Activated CD4-positive, alpha-beta memory T cell treated with anti-CD3 and anti-CD28 coated beads for 36 hours (primary cell): ENCODE measurements around the gene MGST1. TPM values are rescaled to one million over a fixed set of nuclear protein-coding genes. Genes with fewer than 3 reads are reported as not detected.
A peak's percentile ranks its signal among the peaks of the same experiment; 100 is the strongest.
"Not testable (repeated sequence)": the region's sequence is repeated elsewhere in the genome, so short reads cannot be mapped to it uniquely, and the experiment has no call there.

Experiments
- CTCF ChIA-PET: fragments of 350-600 bp; sonication (Branson Sonifier 250); formaldehyde crosslinking; loops from one replicate; lab custom pipeline; 2021; ENCODE audit warnings: antibody characterized with exemption, inconsistent platforms; lab: Charles Lee
- POLR2A ChIA-PET: fragments of 350-600 bp; sonication (Branson Sonifier 250); formaldehyde crosslinking; loops from one replicate; lab custom pipeline; 2021; ENCODE audit warnings: antibody characterized with exemption; lab: Charles Lee
- DNase-seq: peaks from one replicate; pipeline ENCODE4 v3.0.0-alpha.2; 2020
- H3K27ac Mint-ChIP-seq: one replicate; pipeline ENCODE4 v1.8.0; 2021; ENCODE audit warnings: mixed read lengths
- H3K27me3 Mint-ChIP-seq: one replicate; pipeline ENCODE4 v1.8.0; 2021; ENCODE audit warnings: mixed read lengths
- H3K36me3 Mint-ChIP-seq: one replicate; pipeline ENCODE4 v1.8.0; 2021; ENCODE audit warnings: mixed read lengths
- H3K4me1 Mint-ChIP-seq: one replicate; pipeline ENCODE4 v1.8.0; 2021; ENCODE audit warnings: low read depth, mixed read lengths
- H3K4me3 Mint-ChIP-seq: one replicate; pipeline ENCODE4 v1.8.0; 2021; ENCODE audit warnings: mild to moderate bottlenecking, mixed read lengths
- H3K9me3 Mint-ChIP-seq: one replicate; pipeline ENCODE4 v1.8.0; 2021; ENCODE audit warnings: mixed read lengths
- intact Hi-C: fragments of 100-400 bp; cut with micrococcal nuclease; formaldehyde crosslinking; loops from one replicate; pipeline ENCODE4 v1.15.1; 2023
- total RNA-seq, 2 experiments: library from RNA; stranded (reverse); gene quantifications; one replicate each; pipeline ENCODE4 v1.2.3, GENCODE V29; 2021

MGST1 gene
- total RNA-seq, 2 experiments from 2014 or later = not detected

DNA sequence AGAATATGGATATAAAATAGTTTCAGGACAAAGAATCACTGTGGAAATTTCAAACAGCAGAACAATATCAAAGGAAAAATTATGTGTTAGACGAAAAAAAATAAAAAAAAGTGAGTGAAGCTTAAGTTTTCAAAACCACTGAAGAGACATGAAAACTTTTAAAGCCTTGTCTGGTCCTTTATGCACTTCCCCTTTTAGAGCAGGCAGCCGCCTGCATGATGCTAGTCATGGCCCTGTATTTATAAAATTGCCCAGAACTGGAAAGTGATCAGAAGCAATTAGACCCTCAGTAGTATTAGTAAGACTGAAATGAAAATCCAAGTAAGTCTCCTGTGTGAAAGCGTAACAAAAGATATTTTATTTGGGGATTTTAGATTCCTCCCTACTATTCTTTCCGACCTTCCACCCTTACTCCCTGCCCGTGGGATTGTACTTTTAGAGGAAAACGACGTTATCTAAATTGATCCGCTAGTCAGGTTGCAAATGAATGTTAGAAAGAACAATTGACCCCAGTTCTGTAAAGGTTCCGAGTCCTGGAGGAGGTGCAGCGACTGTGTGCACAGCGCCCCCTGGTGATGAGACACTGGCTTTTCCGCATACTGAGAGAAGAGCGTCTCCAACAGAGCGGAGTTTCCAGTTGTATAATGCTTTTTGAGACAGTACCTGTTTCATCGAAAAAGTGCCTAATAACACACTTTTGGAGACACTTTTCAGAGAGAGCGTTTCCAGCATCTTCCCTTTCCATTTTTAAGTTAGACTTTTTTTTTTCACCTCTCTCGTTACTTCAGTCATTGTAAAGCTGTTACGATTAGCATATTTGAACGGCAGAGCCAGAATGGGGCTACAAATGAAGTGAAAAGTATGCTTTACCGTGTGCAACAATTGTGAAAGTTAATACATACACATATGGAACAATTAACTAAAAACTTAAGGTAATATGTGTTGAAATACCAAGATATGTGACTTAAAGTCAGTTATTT, 12.4 kb downstream of the MGST1 start:
- no peak overlapping the region for H3K27ac Mint-ChIP-seq
- H3K27me3 Mint-ChIP-seq = no peaks in the 10 kb centered on the region
- intact Hi-C loops = no loop called here
- H3K36me3 Mint-ChIP-seq = no peaks in the 10 kb centered on the region
- H3K4me3 Mint-ChIP-seq = no peak overlapping the region
- peaks cover 5% of the 10 kb centered on the region for H3K9me3 Mint-ChIP-seq
- CTCF ChIA-PET = no interaction called here
- peak; percentile 28 for DNase-seq
- POLR2A ChIA-PET = no interaction called here
- H3K4me1 Mint-ChIP-seq = no peaks in the 10 kb centered on the region

GRCh38 chr12:16361142-16361783, 13.8 kb downstream of the MGST1 start:
- Mint-ChIP-seq H3K27ac (no peak overlapping the region), H3K27me3 (no peaks in the 10 kb centered on the region), H3K4me1 (no peaks in the 10 kb centered on the region), H3K4me3 (no peak overlapping the region), H3K36me3 (no peaks in the 10 kb centered on the region), H3K9me3 (peaks cover 5% of the 10 kb centered on the region)
- intact Hi-C loops = no loop called here
- ChIA-PET CTCF (no interaction called here), POLR2A (no interaction called here)
- DNase-seq = no peak

- no peaks in the 10 kb centered on the region for H3K36me3 Mint-ChIP-seq
- H3K4me3 Mint-ChIP-seq = no peak overlapping the region
- intact Hi-C loops = no loop called here
- H3K9me3 Mint-ChIP-seq = peaks cover 5% of the 10 kb centered on the region
- H3K27ac Mint-ChIP-seq = no peak overlapping the region
- POLR2A ChIA-PET = no interaction called here
- H3K4me1 Mint-ChIP-seq = no peaks in the 10 kb centered on the region
- DNase-seq = no peak
- H3K27me3 Mint-ChIP-seq = no peaks in the 10 kb centered on the region
- CTCF ChIA-PET = no interaction called here
These were observed 15.1 kb downstream of the MGST1 start for GRCh38 chr12:16362550-16362949.

GRCh38 chr12:16369156-16369555, 21.7 kb downstream of the MGST1 start:
- Mint-ChIP-seq H3K27me3 (no peaks in the 10 kb centered on the region), H3K4me1 (no peaks in the 10 kb centered on the region), H3K36me3 (no peaks in the 10 kb centered on the region), H3K27ac (no peak overlapping the region), H3K4me3 (no peak overlapping the region), H3K9me3 (no peaks in the 10 kb centered on the region)
- intact Hi-C loops = no loop called here
- POLR2A ChIA-PET = no interaction called here
- DNase-seq = no peak
- CTCF ChIA-PET = no interaction called here

DNA sequence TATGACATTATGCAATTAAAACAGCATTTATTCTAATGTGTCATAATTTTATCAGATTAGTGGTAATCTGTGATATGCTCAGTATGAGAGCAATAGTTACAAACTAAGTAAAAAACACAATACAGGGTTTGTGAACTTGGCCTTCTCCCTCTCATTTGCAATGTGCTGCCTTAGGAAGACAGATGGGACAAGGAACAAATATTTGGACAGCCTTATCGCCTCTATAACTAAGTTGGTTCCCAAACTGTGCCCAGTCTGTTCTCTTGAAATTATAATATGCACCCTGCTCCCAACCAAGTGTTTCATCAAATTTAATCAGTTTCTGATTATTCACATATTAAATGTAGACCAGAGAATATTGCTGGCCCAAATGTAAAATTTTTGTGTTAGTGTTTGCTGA, 22.7 kb downstream of the MGST1 start:
- CTCF ChIA-PET = no interaction called here
- no peak overlapping the region for H3K27ac Mint-ChIP-seq
- no peak for DNase-seq
- intact Hi-C loops = no loop called here
- no peaks in the 10 kb centered on the region for H3K9me3 Mint-ChIP-seq
- no peaks in the 10 kb centered on the region for H3K27me3 Mint-ChIP-seq
- POLR2A ChIA-PET = no interaction called here
- no peaks in the 10 kb centered on the region for H3K4me1 Mint-ChIP-seq
- H3K36me3 Mint-ChIP-seq = no peaks in the 10 kb centered on the region
- H3K4me3 Mint-ChIP-seq = no peak overlapping the region

DNA sequence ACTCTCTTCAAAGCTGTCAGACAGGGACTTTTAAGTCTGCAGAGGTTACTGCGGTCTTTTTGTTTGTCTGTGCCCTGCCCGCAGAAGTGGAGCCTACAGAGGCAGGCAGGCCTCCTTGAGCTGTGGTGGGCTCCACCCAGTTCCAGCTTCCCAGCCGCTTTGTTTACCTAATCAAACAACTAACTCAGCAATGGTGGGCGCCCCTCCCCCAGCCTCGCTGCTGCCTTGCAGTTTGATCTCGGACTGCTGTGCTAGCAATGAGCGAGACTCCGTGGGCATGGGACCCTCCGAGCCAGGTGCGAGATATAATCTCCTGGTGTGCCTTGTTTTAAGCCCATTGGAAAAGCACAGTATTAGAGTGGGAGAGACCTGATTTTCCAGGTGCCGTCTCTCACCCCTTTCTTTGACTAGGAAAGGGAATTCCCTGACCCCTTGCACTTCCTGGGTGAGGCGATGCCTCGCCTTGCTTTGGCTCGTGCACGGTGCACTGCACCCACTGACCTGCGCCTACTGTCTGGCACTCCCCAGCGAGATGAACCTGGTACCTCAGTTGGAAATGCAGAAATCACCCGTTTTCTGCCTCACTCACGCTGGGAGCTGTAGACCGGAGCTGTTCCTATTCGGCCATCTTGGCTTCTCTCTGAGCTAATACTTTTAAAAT, 35.3 kb downstream of the MGST1 start:
- DNase-seq, H3K9me3 Mint-ChIP-seq, H3K27me3 Mint-ChIP-seq, H3K27ac Mint-ChIP-seq, H3K4me3 Mint-ChIP-seq, POLR2A ChIA-PET, H3K4me1 Mint-ChIP-seq, intact Hi-C loops, H3K36me3 Mint-ChIP-seq, CTCF ChIA-PET: not testable (repeated sequence)

- H3K27me3 Mint-ChIP-seq = no peaks in the 10 kb centered on the region
- H3K27ac Mint-ChIP-seq = no peak overlapping the region
- no peaks in the 10 kb centered on the region for H3K4me1 Mint-ChIP-seq
- POLR2A ChIA-PET = no interaction called here
- no peak for DNase-seq
- H3K9me3 Mint-ChIP-seq = peaks cover 9% of the 10 kb centered on the region
- H3K36me3 Mint-ChIP-seq = no peaks in the 10 kb centered on the region
- no peak overlapping the region for H3K4me3 Mint-ChIP-seq
- intact Hi-C loops = no loop called here
- CTCF ChIA-PET = no interaction called here
These were observed 37.3 kb downstream of the MGST1 start for GRCh38 chr12:16384732-16385131.

DNA sequence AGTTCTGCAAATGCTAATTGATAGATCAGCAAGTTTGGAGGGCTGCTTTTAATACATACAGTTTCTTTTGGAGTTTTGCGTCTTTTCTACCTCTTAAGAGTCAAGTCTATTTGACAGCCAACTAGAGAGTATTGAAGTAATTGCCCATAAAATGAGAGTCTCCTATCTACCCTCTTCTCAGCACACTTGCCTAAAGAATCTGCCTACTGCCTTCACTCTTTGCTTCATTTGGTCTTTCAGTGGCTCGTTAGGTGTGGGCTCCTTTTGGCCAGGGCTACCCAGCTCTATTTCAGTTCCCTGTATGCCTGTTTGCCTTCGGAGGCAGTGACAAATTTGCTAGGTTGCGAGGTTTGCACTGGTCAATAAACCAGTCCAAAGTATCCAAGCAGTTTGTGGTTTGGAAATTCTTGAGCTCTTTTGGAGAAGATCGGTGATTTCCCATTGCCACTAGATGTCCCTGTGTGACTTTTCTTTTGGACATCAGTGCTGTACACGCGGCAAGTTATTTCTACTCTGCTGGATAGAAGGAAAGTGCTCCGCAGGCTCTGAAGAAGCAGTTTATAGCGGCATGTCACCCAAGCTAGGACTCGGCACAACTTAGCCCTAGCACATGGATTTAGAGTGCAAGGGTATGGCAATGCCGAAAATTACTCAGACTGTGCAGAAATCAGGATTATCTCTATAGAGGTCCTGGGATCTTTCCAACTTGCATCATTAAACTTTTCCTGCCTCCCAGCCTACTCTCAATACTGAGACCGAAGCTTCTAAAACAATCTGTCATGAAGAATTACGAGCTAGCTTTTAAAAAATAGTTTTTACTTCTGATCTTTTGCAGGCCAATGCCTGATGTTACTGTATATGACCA, 38.6 kb downstream of the MGST1 start:
- intact Hi-C loops = no loop called here

GRCh38 chr12:16387919-16388318, 40.5 kb downstream of the MGST1 start:
- no peaks in the 10 kb centered on the region for H3K27me3 Mint-ChIP-seq
- H3K4me3 Mint-ChIP-seq = no peak overlapping the region
- no peaks in the 10 kb centered on the region for H3K4me1 Mint-ChIP-seq
- CTCF ChIA-PET = no interaction called here
- DNase-seq = no peak
- POLR2A ChIA-PET = no interaction called here
- intact Hi-C loops = no loop called here
- H3K36me3 Mint-ChIP-seq = no peaks in the 10 kb centered on the region
- peaks cover 12% of the 10 kb centered on the region for H3K9me3 Mint-ChIP-seq
- H3K27ac Mint-ChIP-seq = no peak overlapping the region

More for the DNA sequence above, 38.6 kb downstream of the MGST1 start:
- Mint-ChIP-seq H3K9me3 (peaks cover 5% of the 10 kb centered on the region), H3K4me3 (no peak overlapping the region), H3K36me3 (no peaks in the 10 kb centered on the region), H3K4me1 (no peaks in the 10 kb centered on the region), H3K27ac (no peak overlapping the region), H3K27me3 (no peaks in the 10 kb centered on the region)
- ChIA-PET CTCF (no interaction called here), POLR2A (no interaction called here)
- DNase-seq = no peak

DNA sequence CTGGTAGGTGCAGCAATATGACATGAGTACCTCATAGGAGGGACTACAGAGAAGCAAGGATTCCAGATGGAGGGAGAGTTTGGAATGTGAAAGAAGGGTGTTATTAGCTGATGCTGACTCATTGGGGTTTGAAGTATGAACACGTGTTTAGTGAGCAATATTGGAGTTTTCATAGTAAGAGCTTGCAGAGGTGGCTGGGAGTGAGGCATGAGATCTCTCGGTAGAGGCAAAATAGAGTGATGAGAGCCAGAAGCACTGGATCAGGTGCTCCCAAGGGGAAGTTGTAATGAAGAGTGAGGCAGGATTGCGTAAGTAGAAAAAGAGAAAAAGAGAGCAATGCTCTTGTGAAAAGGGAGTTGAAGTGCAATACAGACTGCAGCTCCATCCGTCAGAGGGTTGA, 42.1 kb downstream of the MGST1 start:
- no peaks in the 10 kb centered on the region for H3K4me1 Mint-ChIP-seq
- ChIA-PET CTCF (no interaction called here), POLR2A (no interaction called here)
- H3K27ac Mint-ChIP-seq = no peak overlapping the region
- H3K9me3 Mint-ChIP-seq = peaks cover 12% of the 10 kb centered on the region
- intact Hi-C loops = no loop called here
- no peak overlapping the region for H3K4me3 Mint-ChIP-seq
- H3K27me3 Mint-ChIP-seq = no peaks in the 10 kb centered on the region
- no peak for DNase-seq
- no peaks in the 10 kb centered on the region for H3K36me3 Mint-ChIP-seq

DNA sequence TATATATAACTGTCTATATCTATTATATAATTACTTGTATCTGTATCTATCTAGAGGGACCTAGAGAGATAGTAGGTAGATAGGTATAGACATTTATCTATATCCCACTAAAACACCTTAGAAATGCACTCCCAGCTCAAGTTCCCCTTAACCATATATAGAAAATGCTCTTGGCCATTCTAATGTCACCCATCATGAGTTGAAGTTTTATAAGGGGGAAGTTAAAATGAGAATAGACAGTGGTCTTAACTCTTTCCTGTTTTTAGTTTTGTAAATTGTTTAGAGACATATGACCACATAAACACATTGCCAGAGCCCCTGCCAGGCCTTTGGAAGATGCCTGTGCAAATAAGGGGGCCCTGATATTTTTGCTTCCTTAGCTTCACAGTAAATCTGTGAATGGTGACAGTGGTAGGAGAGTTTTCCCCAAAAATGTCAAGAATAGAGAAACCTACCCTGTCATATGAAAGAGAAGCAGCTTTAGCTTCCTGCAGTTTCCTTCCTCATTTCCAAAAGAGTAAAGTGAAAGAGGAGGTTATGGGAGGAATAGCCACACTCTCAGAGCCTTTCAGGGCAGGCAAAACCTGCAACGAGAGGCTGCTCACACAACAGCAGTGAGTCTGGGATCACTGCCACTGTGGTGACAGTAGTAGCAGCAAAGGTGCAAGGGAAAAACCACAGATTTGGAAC, 45.5 kb downstream of the MGST1 start:
- intact Hi-C loops = no loop called here
- Mint-ChIP-seq H3K36me3 (no peaks in the 10 kb centered on the region), H3K4me1 (no peaks in the 10 kb centered on the region), H3K27me3 (no peaks in the 10 kb centered on the region), H3K9me3 (peaks cover 20% of the 10 kb centered on the region), H3K4me3 (no peak overlapping the region), H3K27ac (no peak overlapping the region)
- no peak for DNase-seq
- ChIA-PET CTCF (no interaction called here), POLR2A (no interaction called here)
